ENCODE measurements around the gene KLRK1. TPM values are rescaled to one million over a fixed set of nuclear protein-coding genes. Genes with fewer than 3 reads are reported as not detected.
"Not testable (repeated sequence)": the region's sequence is repeated elsewhere in the genome, so short reads cannot be mapped to it uniquely, and the experiment has no call there.

KLRK1 gene
- total and polyA plus RNA-seq, 12 donors, result 0.25 to 5.2 (median 1.4) TPM; not detected in 2

DNA sequence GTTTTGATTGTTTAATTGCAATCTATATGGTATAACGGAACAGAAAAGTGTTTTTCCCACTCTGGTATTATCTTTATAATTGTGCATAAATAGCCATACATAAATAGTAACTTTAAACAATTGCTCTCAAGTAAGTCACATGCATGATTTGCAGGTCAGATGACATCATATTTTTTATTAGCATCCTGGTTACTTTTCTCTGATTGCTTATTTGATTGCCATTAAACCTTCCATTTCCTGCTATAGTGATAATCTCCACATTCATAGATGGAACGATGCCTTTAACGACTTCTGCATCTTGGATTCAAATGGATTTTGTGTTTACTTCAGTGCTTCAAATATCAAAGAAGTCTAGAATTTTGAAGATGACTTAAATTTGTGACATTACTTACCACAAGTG, 3.5 kb upstream of the KLRK1 start:
- Histone ChIP-seq H3K9me3 (replicated peaks in 1 of 3) (no peaks in the 10 kb centered on the region), H3K36me3 (replicated peaks in 1 of 2) (no peaks in the 10 kb centered on the region), H3K27ac (no peak overlapping the region), H3K27me3 (no peaks in the 10 kb centered on the region), H3K4me3 (no peak overlapping the region), H3K4me1 (replicated peaks in 1 of 2) (no peaks in the 10 kb centered on the region)
- WGBS, 4 donors, result 51 to 61% (median 55%) methylated on average over 3 of the region's 3 CpGs
- TF ChIP-seq CTCF (IDR thresholded peaks at IDR 0.05), result no peak
- no peak for TF ChIP-seq POLR2A (IDR thresholded peaks at IDR 0.05)
- intact Hi-C loops (cut with DNase I), result no loop called here
- DNase-seq, result no peak

DNA sequence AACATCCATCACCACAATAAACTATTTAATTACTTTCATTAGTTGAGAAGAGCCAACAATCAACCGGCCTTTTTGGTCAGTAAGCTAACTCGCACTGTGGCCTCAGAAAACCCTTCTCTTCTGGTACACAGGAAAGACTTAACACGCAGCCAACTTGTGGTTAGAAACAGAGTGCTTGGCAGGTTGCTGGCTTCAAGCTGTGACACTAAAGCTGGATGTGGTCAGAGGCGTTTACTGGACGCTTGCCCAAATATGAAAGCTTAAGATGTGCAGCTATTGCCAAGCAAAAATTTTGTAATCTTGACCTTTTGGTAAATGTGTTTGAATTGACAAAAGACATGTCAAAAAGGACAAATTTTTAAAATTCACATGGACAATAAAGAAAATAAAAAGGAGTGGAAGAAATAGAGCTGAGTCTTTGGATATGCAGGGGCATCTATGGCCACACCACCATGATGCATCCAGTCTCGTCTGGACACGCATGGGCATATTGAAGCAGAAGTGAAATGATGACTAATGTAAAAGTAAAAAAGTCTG, 2.6 kb upstream of the KLRK1 start:
- peak in 6 of 7 donors; percentile 18 to 78 (median 58) for DNase-seq
- Histone ChIP-seq H3K9me3 (replicated peaks in 1 of 3) (no peaks in the 10 kb centered on the region), H3K4me3 (no peak overlapping the region), H3K27me3 (no peaks in the 10 kb centered on the region), H3K36me3 (replicated peaks in 1 of 2) (no peaks in the 10 kb centered on the region), H3K27ac (no peak overlapping the region), H3K4me1 (replicated peaks in 1 of 2) (no peaks in the 10 kb centered on the region)
- intact Hi-C loops (cut with DNase I), result no loop called here
- WGBS, 4 donors, result 54 to 65% (median 62%) methylated on average over 7 of the region's 7 CpGs
- TF ChIP-seq CTCF (IDR thresholded peaks at IDR 0.05), result no peak

DNA sequence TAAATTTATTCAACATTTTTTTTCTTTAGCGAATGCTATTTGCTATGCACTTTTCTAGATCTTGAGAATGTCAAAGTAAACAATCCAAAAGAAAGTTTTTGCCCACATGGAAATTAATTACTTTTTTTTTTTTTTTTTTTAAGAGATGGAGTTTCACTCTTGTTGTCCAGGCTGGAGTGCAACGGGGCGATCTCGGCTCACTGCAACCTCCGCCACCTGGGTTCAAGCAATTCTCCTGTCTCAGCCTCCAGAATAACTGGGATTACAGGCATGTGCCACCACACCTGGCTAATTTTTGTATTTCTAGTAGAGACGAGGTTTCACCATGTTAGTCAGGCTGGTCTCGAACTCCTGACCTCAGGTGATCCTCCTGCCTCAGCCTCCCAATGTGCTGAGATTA, 1.1 kb upstream of the KLRK1 start:
- H3K27ac ChIP-seq; intact Hi-C loops (cut with DNase I); H3K4me1 ChIP-seq (replicated peaks in 1 of 2); H3K9me3 ChIP-seq (replicated peaks in 1 of 3); H3K27me3 ChIP-seq; H3K4me3 ChIP-seq; DNase-seq; H3K36me3 ChIP-seq (replicated peaks in 1 of 2): not testable (repeated sequence)
- WGBS, 4 donors, result 91 to 96% (median 94%) methylated on average over 7 of the region's 7 CpGs

GRCh38 chr12:10388624-10389413, 1.0 kb downstream of the KLRK1 start:
- no peaks in the 10 kb centered on the region for H3K4me1 ChIP-seq (replicated peaks in 1 of 2)
- no peak overlapping the region for H3K4me3 ChIP-seq
- 79 to 84% (median 80%) methylated on average over 9 of the region's 9 CpGs for whole genome bisulfite sequencing, 4 donors
- no peak for TF ChIP-seq CTCF (IDR thresholded peaks at IDR 0.05)
- no peak for TF ChIP-seq POLR2A (IDR thresholded peaks at IDR 0.05)
- H3K27ac ChIP-seq, result no peak overlapping the region
- no peaks in the 10 kb centered on the region for H3K27me3 ChIP-seq
- no peaks in the 10 kb centered on the region for H3K36me3 ChIP-seq (replicated peaks in 1 of 2)
- H3K9me3 ChIP-seq (replicated peaks in 1 of 3), result no peaks in the 10 kb centered on the region
- intact Hi-C loops (cut with DNase I), result no loop called here
- no peak for DNase-seq

DNA sequence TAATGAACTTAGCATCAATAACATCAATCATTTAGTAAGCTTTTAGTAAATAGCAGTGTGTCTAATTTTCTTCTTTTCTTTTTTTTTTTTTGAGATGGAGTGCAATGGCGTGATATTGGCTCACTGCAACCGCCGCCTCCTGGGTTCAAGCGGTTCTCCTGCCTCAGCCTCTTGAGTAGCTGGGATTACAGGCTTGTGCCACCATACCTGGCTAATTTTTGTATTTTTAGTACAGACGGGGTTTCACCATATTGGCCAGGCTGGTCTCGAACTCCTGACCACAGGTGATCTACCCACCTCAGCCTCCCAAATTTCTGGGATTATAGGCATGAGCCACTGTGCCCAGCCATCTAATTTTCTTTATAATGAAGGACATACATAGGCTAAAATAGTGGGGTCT, 2.3 kb downstream of the KLRK1 start:
- H3K36me3 ChIP-seq (replicated peaks in 1 of 2); intact Hi-C loops (cut with DNase I); H3K4me1 ChIP-seq (replicated peaks in 1 of 2); H3K27me3 ChIP-seq; DNase-seq; H3K4me3 ChIP-seq; H3K9me3 ChIP-seq (replicated peaks in 1 of 3); H3K27ac ChIP-seq: not testable (repeated sequence)
- WGBS, 4 donors, result 90 to 97% (median 93%) methylated on average over 6 of the region's 6 CpGs

Measured in adrenal gland (tissue), 12 donors.